HG02884 (cell line): ENCODE measurements around the gene ENDOV.
"Not testable (repeated sequence)": the region's sequence is repeated elsewhere in the genome, so short reads cannot be mapped to it uniquely, and the experiment has no call there.

ENCODE experiments used
- ATAC-seq: cut with Tn5 transposase; IDR thresholded peaks from one replicate; pipeline ENCODE4 v1.9.1; 2021; ENCODE audit warnings: mild to moderate bottlenecking, moderate library complexity; ENCODE audit not compliant: unreplicated experiment

Gene ENDOV

GRCh38 chr17:80388175-80388574, 26.8 kb upstream of the ENDOV start:
- ATAC-seq = no peak

- ATAC-seq = no peak
These were observed 26.4 kb upstream of the ENDOV start for GRCh38 chr17:80388601-80389000.

- ATAC-seq = no peak
These were observed 25.7 kb upstream of the ENDOV start for GRCh38 chr17:80389011-80389995.

GRCh38 chr17:80393241-80393890, 21.6 kb upstream of the ENDOV start:
- ATAC-seq = no peak

GRCh38 chr17:80393961-80394360, 21.0 kb upstream of the ENDOV start:
- no peak for ATAC-seq

- ATAC-seq = no peak
These were observed 20.2 kb upstream of the ENDOV start for GRCh38 chr17:80394629-80395216.

- no peak for ATAC-seq
These were observed 19.4 kb upstream of the ENDOV start for GRCh38 chr17:80395402-80396151.

- ATAC-seq = no peak
These were observed 18.6 kb upstream of the ENDOV start for GRCh38 chr17:80396157-80397033.

- no peak for ATAC-seq
These were observed 18.0 kb upstream of the ENDOV start for GRCh38 chr17:80397034-80397387.

- no peak for ATAC-seq
These were observed 17.3 kb upstream of the ENDOV start for GRCh38 chr17:80397686-80398085.

- ATAC-seq = not testable (repeated sequence)
These were observed 13.9 kb upstream of the ENDOV start for GRCh38 chr17:80401086-80401485.

- ATAC-seq = not testable (repeated sequence)
These were observed 12.9 kb upstream of the ENDOV start for GRCh38 chr17:80402102-80402501.

- no peak for ATAC-seq
These were observed 12.0 kb upstream of the ENDOV start for GRCh38 chr17:80402959-80403358.

- no peak for ATAC-seq
These were observed 8.8 kb upstream of the ENDOV start for GRCh38 chr17:80406146-80406545.

GRCh38 chr17:80407917-80408316, 7.0 kb upstream of the ENDOV start:
- ATAC-seq = not testable (repeated sequence)

- no peak for ATAC-seq
These were observed 6.1 kb upstream of the ENDOV start for GRCh38 chr17:80408872-80409271.

GRCh38 chr17:80409626-80410025, 5.3 kb upstream of the ENDOV start:
- no peak for ATAC-seq

GRCh38 chr17:80410441-80411087, 4.4 kb upstream of the ENDOV start:
- not testable (repeated sequence) for ATAC-seq

- no peak for ATAC-seq
These were observed 1.0 kb upstream of the ENDOV start for GRCh38 chr17:80413771-80414507.
